ENCODE data around the gene PRKN.

PRKN gene

GRCh38 chr6:161414707-161415106 lies 1312.9 kb downstream of the PRKN start:
- no peaks in the 10 kb centered on the region for H3K36me3 ChIP-seq (ENCODE audit: control insufficient read depth in 2 of 2, insufficient read depth in 2 of 2, low read length in 2 of 2)
- no peaks in the 10 kb centered on the region for H3K9me3 ChIP-seq (ENCODE audit: control insufficient read depth in 2 of 2, low read length in 2 of 2)
- no peak overlapping the region for H3K4me3 ChIP-seq (ENCODE audit: low read length in 2 of 2)
- H3K9ac ChIP-seq (ENCODE audit: low read length in 2 of 2) = no peak overlapping the region
- no peak overlapping the region for H3K27ac ChIP-seq (ENCODE audit: low read length)
- H3K4me1 ChIP-seq (ENCODE audit: control insufficient read depth, insufficient read depth, low read length) = peaks cover 15% of the 10 kb centered on the region
- H3K27me3 ChIP-seq (ENCODE audit: control insufficient read depth in 1 of 2, insufficient read depth in 2 of 2, low read length in 2 of 2) = peaks cover 0 to 3% of the 10 kb centered on the region in 2 donors

- Histone ChIP-seq H3K9ac (ENCODE audit: low read length in 2 of 2) (no peak overlapping the region), H3K9me3 (ENCODE audit: control insufficient read depth in 2 of 2, low read length in 2 of 2) (no peaks in the 10 kb centered on the region), H3K27ac (ENCODE audit: low read length) (no peak overlapping the region), H3K4me1 (ENCODE audit: control insufficient read depth, insufficient read depth, low read length) (peaks cover 15% of the 10 kb centered on the region), H3K4me3 (ENCODE audit: low read length in 2 of 2) (no peak overlapping the region), H3K27me3 (ENCODE audit: control insufficient read depth in 1 of 2, insufficient read depth in 2 of 2, low read length in 2 of 2) (peaks cover 0 to 3% of the 10 kb centered on the region in 2 donors), H3K36me3 (ENCODE audit: control insufficient read depth in 2 of 2, insufficient read depth in 2 of 2, low read length in 2 of 2) (no peaks in the 10 kb centered on the region)
These were observed 1313.4 kb downstream of the PRKN start for GRCh38 chr6:161414180-161414579.

- no peaks in the 10 kb centered on the region for H3K36me3 ChIP-seq (ENCODE audit: control insufficient read depth in 2 of 2, insufficient read depth in 2 of 2, low read length in 2 of 2)
- peaks cover 15% of the 10 kb centered on the region for H3K4me1 ChIP-seq (ENCODE audit: control insufficient read depth, insufficient read depth, low read length)
- H3K4me3 ChIP-seq (ENCODE audit: low read length in 2 of 2) = no peak overlapping the region
- H3K9ac ChIP-seq (ENCODE audit: low read length in 2 of 2) = no peak overlapping the region
- H3K9me3 ChIP-seq (ENCODE audit: control insufficient read depth in 2 of 2, low read length in 2 of 2) = no peaks in the 10 kb centered on the region
- H3K27me3 ChIP-seq (ENCODE audit: control insufficient read depth in 1 of 2, insufficient read depth in 2 of 2, low read length in 2 of 2) = peaks cover 0 to 3% of the 10 kb centered on the region in 2 donors
- no peak overlapping the region for H3K27ac ChIP-seq (ENCODE audit: low read length)
These were observed 1314.2 kb downstream of the PRKN start for GRCh38 chr6:161413355-161413771.

- Histone ChIP-seq H3K4me3 (ENCODE audit: low read length in 2 of 2) (no peak overlapping the region), H3K9me3 (ENCODE audit: control insufficient read depth in 2 of 2, low read length in 2 of 2) (no peaks in the 10 kb centered on the region), H3K27ac (ENCODE audit: low read length) (no peak overlapping the region), H3K27me3 (ENCODE audit: control insufficient read depth in 1 of 2, insufficient read depth in 2 of 2, low read length in 2 of 2) (peaks cover 0 to 3% of the 10 kb centered on the region in 2 donors), H3K9ac (ENCODE audit: low read length in 2 of 2) (no peak overlapping the region), H3K36me3 (ENCODE audit: control insufficient read depth in 2 of 2, insufficient read depth in 2 of 2, low read length in 2 of 2) (no peaks in the 10 kb centered on the region), H3K4me1 (ENCODE audit: control insufficient read depth, insufficient read depth, low read length) (peaks cover 11% of the 10 kb centered on the region)
These were observed 1314.8 kb downstream of the PRKN start for GRCh38 chr6:161412795-161413194.

GRCh38 chr6:161411265-161411944 lies 1316.2 kb downstream of the PRKN start:
- H3K27ac ChIP-seq (ENCODE audit: low read length) = no peak overlapping the region
- peaks cover 0 to 3% of the 10 kb centered on the region in 2 donors for H3K27me3 ChIP-seq (ENCODE audit: control insufficient read depth in 1 of 2, insufficient read depth in 2 of 2, low read length in 2 of 2)
- no peak overlapping the region for H3K4me3 ChIP-seq (ENCODE audit: low read length in 2 of 2)
- no peak overlapping the region for H3K9ac ChIP-seq (ENCODE audit: low read length in 2 of 2)
- H3K9me3 ChIP-seq (ENCODE audit: control insufficient read depth in 2 of 2, low read length in 2 of 2) = no peaks in the 10 kb centered on the region
- H3K4me1 ChIP-seq (ENCODE audit: control insufficient read depth, insufficient read depth, low read length) = peaks cover 5% of the 10 kb centered on the region
- no peaks in the 10 kb centered on the region for H3K36me3 ChIP-seq (ENCODE audit: control insufficient read depth in 2 of 2, insufficient read depth in 2 of 2, low read length in 2 of 2)

GRCh38 chr6:161410736-161411135 lies 1316.8 kb downstream of the PRKN start:
- Histone ChIP-seq H3K36me3 (ENCODE audit: control insufficient read depth in 2 of 2, insufficient read depth in 2 of 2, low read length in 2 of 2) (no peaks in the 10 kb centered on the region), H3K27ac (ENCODE audit: low read length) (no peak overlapping the region), H3K27me3 (ENCODE audit: control insufficient read depth in 1 of 2, insufficient read depth in 2 of 2, low read length in 2 of 2) (peaks cover 0 to under 1% of the 10 kb centered on the region in 2 donors), H3K4me3 (ENCODE audit: low read length in 2 of 2) (no peak overlapping the region), H3K9me3 (ENCODE audit: control insufficient read depth in 2 of 2, low read length in 2 of 2) (no peaks in the 10 kb centered on the region), H3K4me1 (ENCODE audit: control insufficient read depth, insufficient read depth, low read length) (peaks cover 5% of the 10 kb centered on the region), H3K9ac (ENCODE audit: low read length in 2 of 2) (no peak overlapping the region)

GRCh38 chr6:161410076-161410475 lies 1317.5 kb downstream of the PRKN start:
- no peak overlapping the region for H3K9ac ChIP-seq (ENCODE audit: low read length in 2 of 2)
- no peak overlapping the region for H3K27ac ChIP-seq (ENCODE audit: low read length)
- H3K4me3 ChIP-seq (ENCODE audit: low read length in 2 of 2) = no peak overlapping the region
- no peaks in the 10 kb centered on the region for H3K27me3 ChIP-seq (ENCODE audit: control insufficient read depth in 1 of 2, insufficient read depth in 2 of 2, low read length in 2 of 2)
- H3K4me1 ChIP-seq (ENCODE audit: control insufficient read depth, insufficient read depth, low read length) = peaks cover 5% of the 10 kb centered on the region
- no peaks in the 10 kb centered on the region for H3K36me3 ChIP-seq (ENCODE audit: control insufficient read depth in 2 of 2, insufficient read depth in 2 of 2, low read length in 2 of 2)
- no peaks in the 10 kb centered on the region for H3K9me3 ChIP-seq (ENCODE audit: control insufficient read depth in 2 of 2, low read length in 2 of 2)

- no peak overlapping the region for H3K9ac ChIP-seq (ENCODE audit: low read length in 2 of 2)
- no peak overlapping the region for H3K4me3 ChIP-seq (ENCODE audit: low read length in 2 of 2)
- H3K27me3 ChIP-seq (ENCODE audit: control insufficient read depth in 1 of 2, insufficient read depth in 2 of 2, low read length in 2 of 2) = no peaks in the 10 kb centered on the region
- H3K27ac ChIP-seq (ENCODE audit: low read length) = no peak overlapping the region
- no peaks in the 10 kb centered on the region for H3K36me3 ChIP-seq (ENCODE audit: control insufficient read depth in 2 of 2, insufficient read depth in 2 of 2, low read length in 2 of 2)
- H3K4me1 ChIP-seq (ENCODE audit: control insufficient read depth, insufficient read depth, low read length) = peaks cover 2% of the 10 kb centered on the region
- H3K9me3 ChIP-seq (ENCODE audit: control insufficient read depth in 2 of 2, low read length in 2 of 2) = no peaks in the 10 kb centered on the region
These were observed 1318.2 kb downstream of the PRKN start for GRCh38 chr6:161409353-161409752.

- no peaks in the 10 kb centered on the region for H3K4me1 ChIP-seq (ENCODE audit: control insufficient read depth, insufficient read depth, low read length)
- H3K27ac ChIP-seq (ENCODE audit: low read length) = no peak overlapping the region
- H3K27me3 ChIP-seq (ENCODE audit: control insufficient read depth in 1 of 2, insufficient read depth in 2 of 2, low read length in 2 of 2) = no peaks in the 10 kb centered on the region
- no peaks in the 10 kb centered on the region for H3K36me3 ChIP-seq (ENCODE audit: control insufficient read depth in 2 of 2, insufficient read depth in 2 of 2, low read length in 2 of 2)
- no peaks in the 10 kb centered on the region for H3K9me3 ChIP-seq (ENCODE audit: control insufficient read depth in 2 of 2, low read length in 2 of 2)
- H3K4me3 ChIP-seq (ENCODE audit: low read length in 2 of 2) = no peak overlapping the region
- H3K9ac ChIP-seq (ENCODE audit: low read length in 2 of 2) = no peak overlapping the region
These were observed 1319.5 kb downstream of the PRKN start for GRCh38 chr6:161408041-161408440.

- H3K9me3 ChIP-seq (ENCODE audit: control insufficient read depth in 2 of 2, low read length in 2 of 2) = no peaks in the 10 kb centered on the region
- H3K36me3 ChIP-seq (ENCODE audit: control insufficient read depth in 2 of 2, insufficient read depth in 2 of 2, low read length in 2 of 2) = no peaks in the 10 kb centered on the region
- no peak overlapping the region for H3K4me3 ChIP-seq (ENCODE audit: low read length in 2 of 2)
- no peaks in the 10 kb centered on the region for H3K27me3 ChIP-seq (ENCODE audit: control insufficient read depth in 1 of 2, insufficient read depth in 2 of 2, low read length in 2 of 2)
- no peak overlapping the region for H3K27ac ChIP-seq (ENCODE audit: low read length)
- no peaks in the 10 kb centered on the region for H3K4me1 ChIP-seq (ENCODE audit: control insufficient read depth, insufficient read depth, low read length)
- no peak overlapping the region for H3K9ac ChIP-seq (ENCODE audit: low read length in 2 of 2)
These were observed 1320.0 kb downstream of the PRKN start for GRCh38 chr6:161407581-161407980.

GRCh38 chr6:161407115-161407514 lies 1320.5 kb downstream of the PRKN start:
- no peak overlapping the region for H3K9ac ChIP-seq (ENCODE audit: low read length in 2 of 2)
- H3K27ac ChIP-seq (ENCODE audit: low read length) = no peak overlapping the region
- H3K4me3 ChIP-seq (ENCODE audit: low read length in 2 of 2) = no peak overlapping the region
- H3K27me3 ChIP-seq (ENCODE audit: control insufficient read depth in 1 of 2, insufficient read depth in 2 of 2, low read length in 2 of 2) = no peaks in the 10 kb centered on the region
- no peaks in the 10 kb centered on the region for H3K9me3 ChIP-seq (ENCODE audit: control insufficient read depth in 2 of 2, low read length in 2 of 2)
- H3K36me3 ChIP-seq (ENCODE audit: control insufficient read depth in 2 of 2, insufficient read depth in 2 of 2, low read length in 2 of 2) = no peaks in the 10 kb centered on the region
- no peaks in the 10 kb centered on the region for H3K4me1 ChIP-seq (ENCODE audit: control insufficient read depth, insufficient read depth, low read length)
